ENCODE measurements around the gene CLCNKA.

Gene CLCNKA

DNA sequence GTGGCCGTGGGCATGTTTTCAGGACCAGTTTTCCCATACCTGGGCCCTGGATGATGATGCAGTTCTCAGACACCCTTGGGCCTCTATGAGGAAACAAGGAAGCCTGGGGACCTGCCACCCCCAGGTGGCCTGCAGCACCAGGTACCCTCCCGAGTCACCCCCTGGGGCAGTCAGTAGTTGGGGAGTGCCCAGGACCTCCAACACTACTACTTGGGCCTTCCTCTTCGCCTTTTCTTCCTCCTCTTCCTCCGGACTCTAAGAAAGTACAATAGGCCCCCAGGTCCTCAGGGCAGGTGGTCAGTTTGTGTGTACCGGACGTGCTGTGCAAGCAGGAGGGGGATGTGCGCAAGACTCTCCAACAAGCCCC is 29.7 kb upstream of the CLCNKA start:
- H3K27me3 ChIP-seq (ENCODE audit: insufficient read depth, insufficient read length), result no peaks in the 10 kb centered on the region
- H3K9me3 ChIP-seq (ENCODE audit: insufficient read depth, low read length), result no peaks in the 10 kb centered on the region
- H3K4me3 ChIP-seq (ENCODE audit: insufficient read length, low read depth), result no peak overlapping the region
- no peaks in the 10 kb centered on the region for H3K4me1 ChIP-seq (ENCODE audit: insufficient read depth, insufficient read length)
- no peaks in the 10 kb centered on the region for H3K36me3 ChIP-seq (ENCODE audit: insufficient read depth, insufficient read length, low read length)
- no peak overlapping the region for H3K9ac ChIP-seq (ENCODE audit: insufficient read length, low read depth)
- TF ChIP-seq SUZ12 (IDR thresholded peaks at IDR 0.05; ENCODE audit: extremely low read depth, insufficient read depth, insufficient read length), result no peak
- no peak for TF ChIP-seq YY1 (IDR thresholded peaks at IDR 0.05; ENCODE audit: insufficient read depth, insufficient read length)
- no peak for TF ChIP-seq ZNF274 (IDR thresholded peaks at IDR 0.05; ENCODE audit: low read depth, low read length)
- DNase-seq (ENCODE audit: low read depth, low spot score), result no peak

DNA sequence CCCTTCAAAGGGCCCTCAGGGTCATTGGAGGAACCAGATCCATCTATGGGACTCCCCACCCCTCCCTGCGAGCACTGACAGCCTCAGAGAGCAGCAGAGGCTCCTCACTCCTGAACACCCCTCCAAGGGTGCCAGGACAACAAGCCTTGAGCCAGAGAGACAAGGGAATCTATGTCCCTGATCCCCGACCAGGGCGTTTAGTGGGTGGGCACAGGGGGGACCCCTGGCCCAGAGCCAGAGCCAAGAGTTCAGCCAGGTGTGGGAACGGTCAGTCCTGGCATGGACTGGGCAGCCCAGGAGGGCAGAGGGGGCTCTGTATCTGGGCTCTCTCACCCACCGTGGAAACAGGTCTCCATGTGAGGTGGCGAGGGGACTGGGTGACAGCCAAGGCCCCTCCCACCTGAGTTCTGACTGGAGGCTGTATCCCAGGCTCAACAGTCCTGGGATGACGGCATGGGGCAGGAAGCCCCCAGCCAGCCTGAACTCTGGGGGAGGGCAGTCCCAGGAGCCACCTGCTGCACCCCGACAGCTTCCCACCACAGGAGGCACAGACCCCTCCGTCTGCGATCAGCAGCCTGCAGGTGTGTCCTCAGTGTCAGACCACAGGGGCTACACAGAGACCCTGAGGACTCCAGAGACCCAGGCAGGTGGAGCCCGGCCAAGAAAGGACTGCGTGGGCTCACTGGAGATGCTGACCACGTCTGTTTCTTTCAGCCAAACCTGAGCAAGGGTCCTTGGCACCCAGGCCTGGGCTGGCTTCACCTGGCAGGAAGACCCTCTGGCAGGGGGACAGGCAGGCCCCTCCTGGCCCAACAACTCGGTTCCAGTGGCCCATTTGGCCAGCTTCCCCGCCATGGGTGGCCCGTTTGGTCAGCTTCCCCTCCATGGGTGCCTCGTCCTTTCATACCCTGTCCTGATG is 29.0 kb upstream of the CLCNKA start:
- TF ChIP-seq SUZ12 (IDR thresholded peaks at IDR 0.05; ENCODE audit: extremely low read depth, insufficient read depth, insufficient read length) (no peak), ZNF274 (IDR thresholded peaks at IDR 0.05; ENCODE audit: low read depth, low read length) (no peak), YY1 (IDR thresholded peaks at IDR 0.05; ENCODE audit: insufficient read depth, insufficient read length) (no peak)
- no peak for DNase-seq (ENCODE audit: low read depth, low spot score)
- H3K36me3 ChIP-seq (ENCODE audit: insufficient read depth, insufficient read length, low read length), result no peaks in the 10 kb centered on the region
- H3K9ac ChIP-seq (ENCODE audit: insufficient read length, low read depth), result no peak overlapping the region
- H3K9me3 ChIP-seq (ENCODE audit: insufficient read depth, low read length), result no peaks in the 10 kb centered on the region
- H3K4me1 ChIP-seq (ENCODE audit: insufficient read depth, insufficient read length), result no peaks in the 10 kb centered on the region
- no peaks in the 10 kb centered on the region for H3K27me3 ChIP-seq (ENCODE audit: insufficient read depth, insufficient read length)
- H3K4me3 ChIP-seq (ENCODE audit: insufficient read length, low read depth), result no peak overlapping the region

DNA sequence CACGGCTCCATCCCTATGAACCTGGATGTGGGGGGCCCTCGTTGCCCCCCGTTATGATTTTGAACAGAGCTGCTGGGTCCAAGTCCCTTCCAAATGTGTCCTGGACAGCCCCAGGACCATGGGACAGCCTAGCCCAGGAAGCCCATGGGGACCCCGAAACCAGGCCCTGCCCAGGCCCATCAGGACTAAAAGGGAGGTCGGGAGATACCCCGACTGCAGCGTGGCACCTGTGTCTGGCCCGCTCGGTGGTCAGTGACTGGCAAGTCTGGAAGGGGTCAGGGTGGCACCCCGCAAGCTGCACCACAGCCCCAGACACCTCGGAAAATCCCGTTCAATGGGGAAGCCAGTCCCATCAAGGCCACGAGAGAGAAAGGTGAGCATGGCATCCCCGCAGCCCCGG is 28.2 kb upstream of the CLCNKA start:
- H3K4me1 ChIP-seq (ENCODE audit: insufficient read depth, insufficient read length), result no peaks in the 10 kb centered on the region
- H3K9me3 ChIP-seq (ENCODE audit: insufficient read depth, low read length), result no peaks in the 10 kb centered on the region
- H3K4me3 ChIP-seq (ENCODE audit: insufficient read length, low read depth), result no peak overlapping the region
- no peak overlapping the region for H3K9ac ChIP-seq (ENCODE audit: insufficient read length, low read depth)
- TF ChIP-seq SUZ12 (IDR thresholded peaks at IDR 0.05; ENCODE audit: extremely low read depth, insufficient read depth, insufficient read length), result no peak
- TF ChIP-seq YY1 (IDR thresholded peaks at IDR 0.05; ENCODE audit: insufficient read depth, insufficient read length), result no peak
- no peak for TF ChIP-seq ZNF274 (IDR thresholded peaks at IDR 0.05; ENCODE audit: low read depth, low read length)
- H3K27me3 ChIP-seq (ENCODE audit: insufficient read depth, insufficient read length), result no peaks in the 10 kb centered on the region
- DNase-seq (ENCODE audit: low read depth, low spot score), result no peak
- no peaks in the 10 kb centered on the region for H3K36me3 ChIP-seq (ENCODE audit: insufficient read depth, insufficient read length, low read length)

DNA sequence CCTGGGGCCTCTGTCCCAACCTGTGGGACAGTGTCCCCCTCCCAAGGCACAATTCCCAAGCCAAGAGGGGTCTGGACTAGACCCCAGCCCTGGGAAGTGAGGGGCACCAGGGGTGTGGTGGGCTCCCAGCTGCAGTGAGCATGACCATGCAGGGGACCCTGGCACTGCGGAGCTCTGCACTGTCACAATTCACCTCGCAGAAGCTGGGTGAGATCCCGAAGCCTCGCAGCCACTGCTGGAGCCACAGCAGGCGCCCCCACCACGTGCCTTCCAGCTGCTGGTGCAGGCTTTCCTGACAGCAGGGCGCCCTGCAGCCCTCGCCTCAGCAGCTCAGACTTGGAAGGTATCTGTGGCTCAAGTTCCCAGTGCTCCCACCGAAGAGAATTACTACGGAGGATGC is 27.8 kb upstream of the CLCNKA start:
- no peaks in the 10 kb centered on the region for H3K36me3 ChIP-seq (ENCODE audit: insufficient read depth, insufficient read length, low read length)
- H3K4me1 ChIP-seq (ENCODE audit: insufficient read depth, insufficient read length), result no peaks in the 10 kb centered on the region
- no peak overlapping the region for H3K9ac ChIP-seq (ENCODE audit: insufficient read length, low read depth)
- TF ChIP-seq ZNF274 (IDR thresholded peaks at IDR 0.05; ENCODE audit: low read depth, low read length) (no peak), YY1 (IDR thresholded peaks at IDR 0.05; ENCODE audit: insufficient read depth, insufficient read length) (no peak), SUZ12 (IDR thresholded peaks at IDR 0.05; ENCODE audit: extremely low read depth, insufficient read depth, insufficient read length) (no peak)
- H3K27me3 ChIP-seq (ENCODE audit: insufficient read depth, insufficient read length), result no peaks in the 10 kb centered on the region
- H3K4me3 ChIP-seq (ENCODE audit: insufficient read length, low read depth), result no peak overlapping the region
- no peaks in the 10 kb centered on the region for H3K9me3 ChIP-seq (ENCODE audit: insufficient read depth, low read length)
- DNase-seq (ENCODE audit: low read depth, low spot score), result no peak

DNA sequence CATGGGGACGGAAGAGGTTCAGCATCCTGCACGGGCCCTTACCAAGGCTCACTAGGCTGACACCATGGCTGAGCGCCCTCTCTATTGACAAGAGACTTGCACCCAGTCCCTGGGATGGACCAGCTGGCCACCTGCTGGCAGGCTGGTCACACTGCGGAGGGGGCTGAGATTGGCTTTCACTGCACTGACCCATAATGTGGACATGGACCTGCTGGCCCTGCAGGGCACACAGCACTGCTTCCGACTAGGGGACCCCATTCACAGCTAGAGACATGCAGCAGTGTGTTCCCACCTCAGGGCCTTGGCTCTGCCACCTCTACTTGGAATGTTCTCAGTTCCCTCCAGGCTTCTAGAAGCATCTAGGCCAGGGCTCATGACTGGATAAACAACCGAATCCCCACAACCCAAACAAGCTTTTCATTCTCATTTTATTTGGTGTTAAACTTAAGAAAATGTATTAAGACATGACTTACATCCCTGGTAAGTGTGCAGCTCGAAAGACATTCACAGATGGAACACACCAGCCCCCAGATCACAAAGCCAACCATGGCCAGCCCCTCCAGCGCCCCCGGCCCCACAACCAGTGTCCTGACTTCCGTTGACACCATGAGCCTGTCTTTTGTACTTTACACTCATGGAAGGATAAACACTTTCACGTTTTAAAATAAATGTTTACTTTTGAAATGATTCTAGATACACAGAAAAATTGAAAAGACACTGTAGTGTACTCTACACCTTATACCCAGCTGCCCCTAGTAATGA is 27.1 kb upstream of the CLCNKA start:
- H3K9me3 ChIP-seq (ENCODE audit: insufficient read depth, low read length), result no peaks in the 10 kb centered on the region

DNA sequence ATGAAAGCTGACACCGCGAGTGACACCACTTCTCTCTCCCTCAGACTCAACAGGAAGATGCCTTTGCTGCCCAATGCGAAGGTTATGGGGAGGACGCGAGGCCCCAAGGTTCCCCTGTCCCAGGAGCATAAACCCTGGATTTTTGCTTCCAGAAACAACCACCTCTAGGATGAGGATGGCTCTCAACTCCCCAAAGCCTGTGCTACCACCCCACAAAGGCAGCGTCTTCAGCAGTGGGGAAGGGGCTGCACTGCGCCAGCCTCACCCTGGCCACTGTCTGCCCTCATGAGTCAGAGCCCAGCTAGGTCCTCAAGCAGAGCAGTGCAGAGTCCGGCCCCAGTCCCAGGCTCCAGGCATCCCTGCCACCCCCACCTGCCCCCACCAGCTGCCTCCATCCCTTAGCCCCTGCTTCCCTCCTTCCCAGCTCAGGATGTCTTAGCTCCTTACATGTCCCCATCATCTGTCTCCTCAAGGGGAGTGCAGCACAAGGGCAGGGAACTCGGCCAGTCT is 24.7 kb upstream of the CLCNKA start:
- no peaks in the 10 kb centered on the region for H3K36me3 ChIP-seq (ENCODE audit: insufficient read depth, insufficient read length, low read length)
- H3K4me1 ChIP-seq (ENCODE audit: insufficient read depth, insufficient read length), result no peaks in the 10 kb centered on the region
- no peak overlapping the region for H3K9ac ChIP-seq (ENCODE audit: insufficient read length, low read depth)
- H3K27me3 ChIP-seq (ENCODE audit: insufficient read depth, insufficient read length), result no peaks in the 10 kb centered on the region
- no peak for TF ChIP-seq ZNF274 (IDR thresholded peaks at IDR 0.05; ENCODE audit: low read depth, low read length)
- TF ChIP-seq YY1 (IDR thresholded peaks at IDR 0.05; ENCODE audit: insufficient read depth, insufficient read length), result no peak
- TF ChIP-seq SUZ12 (IDR thresholded peaks at IDR 0.05; ENCODE audit: extremely low read depth, insufficient read depth, insufficient read length), result no peak
- no peaks in the 10 kb centered on the region for H3K9me3 ChIP-seq (ENCODE audit: insufficient read depth, low read length)
- no peak for DNase-seq (ENCODE audit: low read depth, low spot score)
- H3K4me3 ChIP-seq (ENCODE audit: insufficient read length, low read depth), result no peak overlapping the region

More for the DNA sequence above, 27.1 kb upstream of the CLCNKA start:
- Histone ChIP-seq H3K4me3 (ENCODE audit: insufficient read length, low read depth) (no peak overlapping the region), H3K36me3 (ENCODE audit: insufficient read depth, insufficient read length, low read length) (no peaks in the 10 kb centered on the region), H3K9ac (ENCODE audit: insufficient read length, low read depth) (no peak overlapping the region), H3K27me3 (ENCODE audit: insufficient read depth, insufficient read length) (no peaks in the 10 kb centered on the region), H3K4me1 (ENCODE audit: insufficient read depth, insufficient read length) (no peaks in the 10 kb centered on the region)
- no peak for TF ChIP-seq YY1 (IDR thresholded peaks at IDR 0.05; ENCODE audit: insufficient read depth, insufficient read length)
- TF ChIP-seq ZNF274 (IDR thresholded peaks at IDR 0.05; ENCODE audit: low read depth, low read length), result no peak
- TF ChIP-seq SUZ12 (IDR thresholded peaks at IDR 0.05; ENCODE audit: extremely low read depth, insufficient read depth, insufficient read length), result no peak
- no peak for DNase-seq (ENCODE audit: low read depth, low spot score)
